Common myeloid progenitor, CD34-positive (primary cell): Measurements from ENCODE around the gene PHF12.

ENCODE experiments used
- CTCF ChIA-PET: fragments of 350-600 bp; sonication (Branson Sonifier 250); formaldehyde crosslinking; loops from one replicate; lab custom pipeline; 2021; ENCODE audit warnings: antibody characterized with exemption; lab: Charles Lee
- POLR2A ChIA-PET: fragments of 350-600 bp; sonication (Branson Sonifier 250); formaldehyde crosslinking; loops from one replicate; lab custom pipeline; 2021; ENCODE audit warnings: antibody characterized with exemption; lab: Charles Lee
- DNase-seq, 3 donors: peaks; one replicate each; pipeline versions ENCODE4 v3.0.0 to v3.0.0-alpha.2; 2013
- H3K27ac ChIP-seq, 2 experiments: 1 replicate in 1 of 2; 2 replicates in 1 of 2; pipeline ENCODE4 v1.7.0; 2013; ENCODE audit warnings: inconsistent platforms in 2 of 2, low read length in 2 of 2, mild to moderate bottlenecking in 2 of 2, low read depth in 1 of 2, moderate library complexity in 1 of 2; ENCODE audit not compliant: severe bottlenecking in 2 of 2, insufficient read depth in 1 of 2, poor library complexity in 1 of 2
- H3K27me3 ChIP-seq, 5 experiments: replicated peaks in 2 of 5; 1 replicate in 3 of 5; 2 replicates in 2 of 5; pipeline versions ENCODE4 v1.6.1 to v1.7.0; 2013; ENCODE audit warnings: low read length in 4 of 5, mild to moderate bottlenecking in 2 of 5, moderate library complexity in 2 of 5, inconsistent platforms in 1 of 5; ENCODE audit not compliant: insufficient read depth in 5 of 5, control insufficient read depth in 4 of 5
- H3K36me3 ChIP-seq, 4 experiments: 1 replicate in 2 of 4; 2 replicates in 2 of 4; pipeline versions ENCODE4 v1.6.1 to v1.7.0; 2013; ENCODE audit warnings: low read length in 3 of 4, control low read depth in 1 of 4, mild to moderate bottlenecking in 1 of 4; ENCODE audit not compliant: control insufficient read depth in 4 of 4, insufficient read depth in 4 of 4
- H3K4me1 ChIP-seq, 4 experiments: 1 replicate in 3 of 4; 2 replicates in 1 of 4; pipeline versions ENCODE4 v1.6.1 to v1.7.1; 2013; ENCODE audit warnings: low read length in 3 of 4, mild to moderate bottlenecking in 3 of 4, control low read depth in 1 of 4, inconsistent platforms in 1 of 4, moderate library complexity in 1 of 4; ENCODE audit not compliant: control insufficient read depth in 4 of 4, insufficient read depth in 4 of 4; ENCODE audit errors: control extremely low read depth in 1 of 4
- H3K4me3 ChIP-seq, 7 experiments: 1 replicate in 4 of 7; 2 replicates in 3 of 7; pipeline versions ENCODE4 v1.5.1 to v1.7.0; 2013; ENCODE audit warnings: mild to moderate bottlenecking in 7 of 7, low read length in 6 of 7, moderate library complexity in 6 of 7, inconsistent platforms in 2 of 7, low read depth in 2 of 7, control low read depth in 1 of 7; ENCODE audit not compliant: insufficient read depth in 4 of 7, control insufficient read depth in 1 of 7; ENCODE audit errors: extremely low read depth in 1 of 7
- H3K9me3 ChIP-seq, 5 experiments: 1 replicate in 4 of 5; 2 replicates in 1 of 5; pipeline versions ENCODE4 v1.6.1 to v1.7.1; 2013; ENCODE audit warnings: low read length in 4 of 5, mild to moderate bottlenecking in 2 of 5, inconsistent platforms in 1 of 5, low read depth in 1 of 5, moderate library complexity in 1 of 5; ENCODE audit not compliant: control insufficient read depth in 4 of 5, insufficient read depth in 2 of 5; ENCODE audit errors: control extremely low read depth in 1 of 5
- WGBS: methylation state at CpG from one replicate; pipeline ENCODE4 v1.1.5; 2013; ENCODE audit not compliant: insufficient coverage; 5-methylcytosine and 5-hydroxymethylcytosine counted together

PHF12 gene

DNA sequence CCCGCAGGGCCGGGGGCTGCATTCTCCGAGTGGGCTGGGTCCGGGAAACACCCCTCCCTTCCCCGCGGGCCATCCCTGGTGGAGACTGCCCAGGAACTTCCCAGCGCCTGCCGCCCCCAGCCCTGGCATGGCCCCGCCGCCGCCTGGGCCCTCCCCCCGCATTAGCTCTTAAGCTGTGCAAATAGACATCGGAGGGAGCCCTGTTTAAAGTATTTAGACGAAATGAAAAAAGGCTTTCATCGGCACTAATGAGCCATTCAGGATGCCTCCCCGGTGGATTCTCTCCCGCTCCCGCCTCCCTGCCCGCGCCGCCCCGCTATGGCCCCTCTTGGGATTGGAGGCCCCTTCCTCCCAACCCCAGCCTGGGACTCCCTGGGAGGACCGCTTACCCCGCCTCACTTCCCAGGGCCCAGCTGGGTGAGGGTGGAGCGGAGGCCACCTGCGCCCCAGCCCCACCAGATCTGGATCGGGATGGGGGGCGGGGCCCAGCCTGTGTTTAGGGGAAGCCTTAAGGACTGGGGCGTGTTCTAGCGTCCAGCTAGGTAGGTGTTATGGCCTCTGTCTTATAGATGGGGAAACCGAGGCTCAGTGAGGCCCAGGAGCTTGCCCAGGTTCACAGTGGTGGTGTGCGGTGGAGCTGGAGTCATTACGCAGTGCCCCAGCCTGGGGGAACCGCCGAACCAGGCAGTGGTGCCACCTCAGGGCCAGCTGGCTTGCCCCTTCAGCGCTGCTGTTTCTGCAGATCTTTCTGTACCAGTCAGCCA, 34.8 kb upstream of the PHF12 start:
- Histone ChIP-seq H3K27ac (no peak overlapping the region), H3K36me3 (no peaks in the 10 kb centered on the region), H3K4me3 (no peak overlapping the region), H3K9me3 (no peaks in the 10 kb centered on the region), H3K4me1 (peaks cover 3 to 27% (median 24%) of the 10 kb centered on the region in 4 experiments), H3K27me3 (peaks cover 0 to 29% (median 18%) of the 10 kb centered on the region in 5 experiments)
- no peak for DNase-seq
- POLR2A ChIA-PET: interaction anchor here (0.7 kb wide), 1 partner anchor 36 kb away, joined by 3 read pairs; no protein-coding TSS in a partner anchor
- CTCF ChIA-PET: interaction anchor here (1.3 to 2.1 kb wide), 3 partner anchors 7 to 131 kb away, joined by 3 to 7 read pairs (median 6); no protein-coding TSS in a partner anchor
- 45% methylated on average over 30 of the region's 36 CpGs for WGBS

DNA sequence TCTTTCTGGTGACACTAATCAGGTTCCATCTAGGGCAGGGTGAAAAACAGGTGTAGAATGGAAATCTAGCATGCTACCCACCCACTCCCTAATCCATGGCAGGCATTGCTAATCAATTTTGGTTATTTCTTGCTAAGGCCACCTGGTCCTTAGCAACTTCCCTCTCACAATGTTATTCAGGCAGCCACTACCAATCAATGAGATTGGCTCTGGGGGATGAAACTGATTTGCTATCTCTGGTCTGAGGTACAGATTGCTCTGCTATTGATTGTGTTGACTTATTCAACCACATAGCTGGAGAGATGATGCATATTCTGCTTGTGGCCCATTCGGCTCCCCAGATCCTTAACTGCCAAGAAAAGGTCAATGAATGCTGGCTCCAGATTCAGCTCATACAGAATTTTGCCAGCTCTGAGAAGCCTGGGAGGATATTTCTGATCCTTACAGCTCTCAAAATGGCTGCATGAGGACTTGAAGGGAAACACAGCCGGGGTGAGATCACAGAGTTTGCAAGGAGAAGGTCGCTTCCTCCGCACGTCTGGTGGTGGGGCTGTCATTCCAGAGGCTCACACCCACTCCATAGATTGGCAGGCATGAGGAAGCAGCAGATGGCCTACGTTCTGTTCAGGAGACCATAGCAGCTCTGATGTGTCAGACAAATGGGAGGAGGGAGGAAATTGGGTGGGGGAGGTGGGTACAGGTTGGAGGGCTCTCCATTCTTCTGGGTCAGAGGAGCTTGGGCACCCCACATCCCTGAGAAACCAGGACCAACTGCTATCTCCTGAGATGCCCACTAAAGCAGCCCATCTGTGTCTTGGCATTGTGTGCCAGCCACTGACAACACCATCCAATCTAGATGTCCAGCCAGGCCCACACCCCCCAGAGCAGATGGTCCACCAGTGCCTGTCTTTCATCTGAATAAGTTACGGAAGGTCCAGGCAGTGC, 32.2 kb upstream of the PHF12 start:
- ChIA-PET CTCF (interaction anchor here (0.8 to 2.1 kb wide), 7 partner anchors 10 to 129 kb away, joined by 3 to 6 read pairs (median 3); no protein-coding TSS in a partner anchor), POLR2A (no interaction called here)
- peak in 2 of 3 donors; percentile 30 to 33 for DNase-seq
- Histone ChIP-seq H3K4me3 (no peak overlapping the region), H3K9me3 (no peaks in the 10 kb centered on the region), H3K27me3 (peaks cover 0 to 24% (median 18%) of the 10 kb centered on the region in 5 experiments), H3K27ac (peak overlapping the region in 1 of 2 experiments; percentile 36), H3K4me1 (peaks cover 3 to 28% (median 24%) of the 10 kb centered on the region in 4 experiments), H3K36me3 (no peaks in the 10 kb centered on the region)
- 97% methylated on average over 6 of the region's 7 CpGs for WGBS

DNA sequence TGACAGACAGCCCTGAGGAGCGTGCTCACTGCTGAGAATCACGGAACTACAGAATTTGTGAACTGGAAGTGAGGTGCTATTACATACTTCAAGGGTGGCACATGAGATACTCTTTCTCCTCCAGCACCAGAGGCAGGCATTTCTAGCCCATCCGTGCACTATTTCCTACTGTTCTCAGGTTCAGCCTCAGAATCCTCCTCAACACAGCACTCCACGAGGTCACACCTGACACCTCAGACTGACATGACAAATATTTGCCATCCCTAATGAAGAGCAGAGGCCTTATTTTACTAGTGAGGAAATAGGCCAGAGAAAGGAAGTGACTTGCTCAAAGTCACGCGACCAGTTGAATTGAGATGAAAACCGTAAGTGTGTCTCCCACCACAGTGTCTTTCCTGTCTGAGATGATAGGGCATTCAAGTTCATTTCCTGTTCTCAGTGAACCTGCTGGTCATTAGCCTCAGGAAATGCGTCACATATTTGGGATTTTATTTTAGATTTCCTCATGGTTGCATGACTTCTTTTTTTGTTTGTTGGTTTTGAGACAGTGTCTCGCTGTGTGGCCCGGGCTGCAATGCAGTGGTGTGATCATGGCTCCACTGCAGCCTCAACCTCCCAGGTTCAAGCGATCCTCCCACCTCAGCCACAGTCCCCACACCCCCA, 30.9 kb upstream of the PHF12 start:
- H3K4me3 ChIP-seq: peak overlapping the region in 2 of 7 experiments; percentile 5 to 25
- peaks cover 0 to 16% (median 14%) of the 10 kb centered on the region in 5 experiments for H3K27me3 ChIP-seq
- H3K9me3 ChIP-seq: no peaks in the 10 kb centered on the region
- WGBS: 32% methylated on average over 7 of the region's 11 CpGs
- H3K27ac ChIP-seq: peak overlapping the region; percentile 36 to 72
- CTCF ChIA-PET: interaction anchor here (0.8 to 2.0 kb wide), 8 partner anchors 10 to 134 kb away, joined by 3 to 7 read pairs (median 4); no protein-coding TSS in a partner anchor
- no peaks in the 10 kb centered on the region for H3K36me3 ChIP-seq
- DNase-seq: peak; percentile 95 to 98 (median 96)
- H3K4me1 ChIP-seq: peaks cover 3 to 28% (median 24%) of the 10 kb centered on the region in 4 experiments
- POLR2A ChIA-PET: no interaction called here

DNA sequence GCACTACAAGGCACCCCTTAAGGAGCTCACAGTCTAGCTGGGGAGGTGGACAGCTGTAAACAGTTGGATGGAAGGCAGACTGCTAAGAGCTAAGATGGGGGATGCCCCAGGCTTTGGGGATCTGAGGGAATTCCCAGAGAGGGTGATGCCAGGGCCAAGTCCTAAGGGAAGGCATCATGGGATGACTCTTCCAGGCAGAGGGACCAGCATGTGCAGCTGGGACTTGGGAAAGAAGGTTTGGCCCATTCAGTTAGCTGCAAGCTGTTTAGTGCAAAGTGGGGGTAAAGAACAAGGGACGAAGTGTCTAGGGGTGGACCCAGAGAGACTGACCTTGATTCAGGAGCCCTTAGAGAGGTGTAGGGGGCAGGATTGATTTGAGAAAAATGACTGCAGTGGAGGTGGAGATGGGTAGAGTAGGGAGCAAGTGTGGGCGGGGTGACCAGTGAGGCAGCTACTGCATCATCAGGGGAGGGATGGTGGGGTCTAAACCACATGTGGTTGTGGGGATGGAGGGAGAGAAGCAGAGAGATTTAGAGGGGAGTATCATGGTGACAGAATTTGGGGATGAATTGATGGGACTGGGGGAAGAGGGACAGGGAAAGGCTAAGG, 27.1 kb upstream of the PHF12 start:
- Histone ChIP-seq H3K27me3 (peaks cover 0 to 5% (median 0%) of the 10 kb centered on the region in 5 experiments), H3K4me1 (peaks cover 3 to 24% (median 20%) of the 10 kb centered on the region in 4 experiments), H3K36me3 (no peaks in the 10 kb centered on the region), H3K9me3 (no peaks in the 10 kb centered on the region), H3K4me3 (no peak overlapping the region), H3K27ac (no peak overlapping the region)
- WGBS: 95% methylated on average over 2 of the region's 2 CpGs
- POLR2A ChIA-PET: interaction anchor here (1.2 kb wide), 1 partner anchor 32 kb away, joined by 5 read pairs; no protein-coding TSS in a partner anchor
- no peak for DNase-seq
- CTCF ChIA-PET: interaction anchor here (0.7 to 2.4 kb wide), 2 partner anchors 10 to 13 kb away, joined by 3 to 10 read pairs; no protein-coding TSS in a partner anchor

DNA sequence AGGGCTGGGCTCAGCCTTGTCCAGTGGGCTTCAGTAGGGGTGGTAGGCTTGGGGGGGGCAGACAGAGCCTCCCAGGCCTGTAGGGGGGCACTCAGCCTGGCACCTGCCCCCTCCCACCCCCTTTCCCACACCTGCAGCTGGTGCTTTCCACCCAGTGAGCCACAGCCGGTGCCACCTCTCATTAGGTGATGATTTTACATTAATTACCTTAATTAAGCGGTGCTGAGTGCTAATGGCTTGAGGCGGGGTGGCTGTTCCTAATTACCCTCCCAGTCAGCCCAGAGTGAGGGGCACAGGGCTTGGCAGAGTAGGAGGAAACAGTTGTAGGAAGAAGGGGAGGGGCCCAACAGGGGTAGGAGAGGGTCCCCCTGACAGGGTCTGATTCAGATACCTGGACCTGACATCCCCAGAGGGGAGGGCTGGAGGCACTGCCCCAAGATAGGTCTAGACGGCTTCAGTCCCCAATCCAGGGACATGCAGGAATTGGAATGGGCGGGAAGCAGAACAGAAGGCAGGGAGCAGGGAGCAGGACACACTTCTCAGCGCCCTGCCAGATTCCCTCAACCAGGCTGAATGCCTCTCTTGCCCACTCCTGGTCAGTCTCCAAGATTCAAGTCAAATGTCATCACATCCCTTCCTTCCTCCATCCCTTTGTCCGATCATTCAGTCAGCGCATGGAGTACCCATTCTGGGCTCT, 26.5 kb upstream of the PHF12 start:
- CTCF ChIA-PET: interaction anchor here (0.7 kb wide), 1 partner anchor 12 kb away, joined by 3 read pairs; no protein-coding TSS in a partner anchor
- no peaks in the 10 kb centered on the region for H3K9me3 ChIP-seq
- WGBS: 86% methylated on average over 6 of the region's 8 CpGs
- no peak overlapping the region for H3K4me3 ChIP-seq
- POLR2A ChIA-PET: no interaction called here
- H3K36me3 ChIP-seq: no peaks in the 10 kb centered on the region
- peaks cover under 1 to 18% (median 13%) of the 10 kb centered on the region in 4 experiments for H3K4me1 ChIP-seq
- H3K27ac ChIP-seq: no peak overlapping the region
- H3K27me3 ChIP-seq: peaks cover 0 to 5% (median 0%) of the 10 kb centered on the region in 5 experiments
- no peak for DNase-seq
